AG08396 (cell line): ENCODE measurements around the gene KCNC1.

Experiments used
- DNase-seq: peaks from one replicate; pipeline ENCODE4 v3.0.0; 2012; ENCODE audit warnings: low spot score, mixed read lengths

The KCNC1 gene

GRCh38 chr11:17734418-17734911 is at the start of gene KCNC1:
KCNC1 (plus strand) TSS chr11:17734781; CDS start chr11:17736003, 1,222 bp downstream.
- peak; percentile 85 for DNase-seq

- no peak for DNase-seq
Measured at GRCh38 chr11:17686231-17686980, 48.2 kb upstream of the KCNC1 start.

GRCh38 chr11:17687946-17688670 is 46.5 kb upstream of the KCNC1 start:
- no peak for DNase-seq

- no peak for DNase-seq
Measured at GRCh38 chr11:17691550-17691949, 43.0 kb upstream of the KCNC1 start.

- DNase-seq: no peak
Measured at GRCh38 chr11:17691976-17692375, 42.6 kb upstream of the KCNC1 start.

GRCh38 chr11:17692931-17693330 is 41.6 kb upstream of the KCNC1 start:
- DNase-seq: no peak

- DNase-seq: no peak
Measured at GRCh38 chr11:17693531-17693930, 41.0 kb upstream of the KCNC1 start.

- DNase-seq: no peak
Measured at GRCh38 chr11:17694494-17695110, 40.0 kb upstream of the KCNC1 start.

- no peak for DNase-seq
Measured at GRCh38 chr11:17695454-17696441, 38.8 kb upstream of the KCNC1 start.

GRCh38 chr11:17696741-17697140 is 37.8 kb upstream of the KCNC1 start:
- no peak for DNase-seq

- no peak for DNase-seq
Measured at GRCh38 chr11:17697175-17697949, 37.2 kb upstream of the KCNC1 start.

- DNase-seq: peak; percentile 49
Measured at GRCh38 chr11:17699147-17700114, 35.1 kb upstream of the KCNC1 start.

- DNase-seq: no peak
Measured at GRCh38 chr11:17700991-17701390, 33.6 kb upstream of the KCNC1 start.

GRCh38 chr11:17702876-17703275 is 31.7 kb upstream of the KCNC1 start:
- DNase-seq: no peak

- peak; percentile 55 for DNase-seq
Measured at GRCh38 chr11:17703951-17704350, 30.6 kb upstream of the KCNC1 start.

- DNase-seq: no peak
Measured at GRCh38 chr11:17707830-17708229, 26.8 kb upstream of the KCNC1 start.

- no peak for DNase-seq
Measured at GRCh38 chr11:17711836-17712235, 22.7 kb upstream of the KCNC1 start.

- no peak for DNase-seq
Measured at GRCh38 chr11:17713851-17714250, 20.7 kb upstream of the KCNC1 start.

GRCh38 chr11:17714356-17714854 is 20.2 kb upstream of the KCNC1 start:
- no peak for DNase-seq
